Neural crest cell (in vitro differentiated cells): ENCODE results near the gene GPSM1. TPM values are rescaled to one million over a fixed set of nuclear protein-coding genes. Genes with fewer than 3 reads are reported as not detected.

Experiments used
- DNase-seq: peaks from one replicate; pipeline ENCODE4 v3.0.0; 2021; ENCODE audit warnings: low read depth, mixed read lengths, low spot score
- H3K27ac Mint-ChIP-seq: one replicate; pipeline ENCODE4 v1.8.0; 2021; ENCODE audit warnings: mild to moderate bottlenecking, mixed read lengths; ENCODE audit not compliant: unreplicated experiment
- H3K27me3 Mint-ChIP-seq: 2 replicates; pipeline ENCODE4 v1.8.0; 2021; ENCODE audit warnings: low read depth, mild to moderate bottlenecking, mixed read lengths
- H3K36me3 Mint-ChIP-seq: 2 replicates; pipeline ENCODE4 v1.8.0; 2021; ENCODE audit warnings: low read depth, mild to moderate bottlenecking, mixed read lengths
- H3K4me1 Mint-ChIP-seq: 2 replicates; pipeline ENCODE4 v1.8.0; 2021; ENCODE audit warnings: mixed read lengths
- H3K4me3 Mint-ChIP-seq: one replicate; pipeline ENCODE4 v1.8.0; 2021; ENCODE audit warnings: mild to moderate bottlenecking, mixed read lengths
- H3K9me3 Mint-ChIP-seq: 2 replicates; pipeline ENCODE4 v1.8.0; 2021; ENCODE audit warnings: mixed read lengths
- CTCF ChIP-seq: fragments of 200-600 bp; sonication (generic); conservative IDR thresholded peaks from 2 replicates; pipeline ENCODE4 v1.5.0; 2021; ENCODE audit warnings: antibody characterized with exemption, mild to moderate bottlenecking
- total RNA-seq: library from RNA; stranded (reverse); gene quantifications from 2 replicates; pipeline ENCODE4 v1.2.1, GENCODE V29; 2021

The GPSM1 gene
- total RNA-seq, 1 donor from 2014 or later, result 56.7 TPM

- no peak overlapping the region for H3K4me3 Mint-ChIP-seq
- DNase-seq, result no peak
- no peaks in the 10 kb centered on the region for H3K36me3 Mint-ChIP-seq
- no peak overlapping the region for H3K27ac Mint-ChIP-seq
- H3K27me3 Mint-ChIP-seq, result no peaks in the 10 kb centered on the region
- no peaks in the 10 kb centered on the region for H3K4me1 Mint-ChIP-seq
- no peak for TF ChIP-seq CTCF
- no peaks in the 10 kb centered on the region for H3K9me3 Mint-ChIP-seq
Measured at GRCh38 chr9:136304981-136305380, 22.4 kb upstream of the GPSM1 start.

GRCh38 chr9:136305804-136306203 lies 21.5 kb upstream of the GPSM1 start:
- H3K4me1 Mint-ChIP-seq, result no peaks in the 10 kb centered on the region
- H3K27ac Mint-ChIP-seq, result no peak overlapping the region
- no peak overlapping the region for H3K4me3 Mint-ChIP-seq
- H3K27me3 Mint-ChIP-seq, result no peaks in the 10 kb centered on the region
- DNase-seq, result no peak
- H3K9me3 Mint-ChIP-seq, result no peaks in the 10 kb centered on the region
- TF ChIP-seq CTCF, result no peak
- no peaks in the 10 kb centered on the region for H3K36me3 Mint-ChIP-seq

- Mint-ChIP-seq H3K27me3 (no peaks in the 10 kb centered on the region), H3K36me3 (no peaks in the 10 kb centered on the region), H3K27ac (no peak overlapping the region), H3K4me1 (no peaks in the 10 kb centered on the region), H3K4me3 (no peak overlapping the region), H3K9me3 (no peaks in the 10 kb centered on the region)
- TF ChIP-seq CTCF, result no peak
- no peak for DNase-seq
Measured at GRCh38 chr9:136306211-136307208, 20.8 kb upstream of the GPSM1 start.

GRCh38 chr9:136307215-136307750 lies 20.1 kb upstream of the GPSM1 start:
- Mint-ChIP-seq H3K27ac (no peak overlapping the region), H3K9me3 (no peaks in the 10 kb centered on the region), H3K27me3 (no peaks in the 10 kb centered on the region), H3K36me3 (no peaks in the 10 kb centered on the region), H3K4me3 (no peak overlapping the region), H3K4me1 (no peaks in the 10 kb centered on the region)
- no peak for TF ChIP-seq CTCF
- no peak for DNase-seq

- Mint-ChIP-seq H3K4me3 (no peak overlapping the region), H3K9me3 (no peaks in the 10 kb centered on the region), H3K4me1 (no peaks in the 10 kb centered on the region), H3K36me3 (no peaks in the 10 kb centered on the region), H3K27me3 (no peaks in the 10 kb centered on the region), H3K27ac (no peak overlapping the region)
- DNase-seq, result no peak
- no peak for TF ChIP-seq CTCF
Measured at GRCh38 chr9:136308006-136308701, 19.2 kb upstream of the GPSM1 start.
